H1 (cell line): ENCODE measurements around the gene TNFRSF14. TPM values are rescaled to one million over a fixed set of nuclear protein-coding genes. Genes with fewer than 3 reads are reported as not detected.

ENCODE experiments used
- CTCF ChIA-PET: fragments of 300-600 bp; sonication (Branson Sonifier 250); formaldehyde crosslinking; loops from one replicate; lab custom pipeline; 2021; ENCODE audit not compliant: partially characterized antibody; lab: Charles Lee
- POLR2A ChIA-PET: fragments of 300-600 bp; sonication (Branson Sonifier 250); formaldehyde crosslinking; loops from one replicate; lab custom pipeline; 2021; ENCODE audit warnings: inconsistent platforms; ENCODE audit not compliant: partially characterized antibody; lab: Charles Lee
- DNase-seq, 2 experiments: peaks; one replicate each; pipeline versions ENCODE4 v3.0.0 to v3.0.0-alpha.2; 2010 to 2022; ENCODE audit warnings: low spot score in 2 of 2, low read depth in 1 of 2, mixed read lengths in 1 of 2
- FAIRE-seq: peaks from 2 replicates; lab custom pipeline; 2011; peaks lifted over from hg19 to GRCh38; lab: Jason Lieb, UNC
- H2AFZ ChIP-seq: 2 replicates; pipeline ENCODE4 v1.8.1; 2012; ENCODE audit warnings: low read length, inconsistent platforms
- H2AK5ac ChIP-seq: 2 replicates; pipeline ENCODE4 v1.6.1; 2013; ENCODE audit warnings: low read depth, low read length
- H2BK120ac ChIP-seq: replicated peaks from 2 replicates; pipeline ENCODE3; 2013; ENCODE audit warnings: low read depth, low read length, inconsistent platforms
- H2BK12ac ChIP-seq: 2 replicates; pipeline ENCODE4 v1.6.1; 2013; ENCODE audit warnings: low read depth, low read length
- H2BK15ac ChIP-seq: 2 replicates; pipeline ENCODE4 v1.6.1; 2013; ENCODE audit warnings: low read length
- H2BK20ac ChIP-seq: 2 replicates; pipeline ENCODE4 v1.6.1; 2013; ENCODE audit warnings: low read length
- H2BK5ac ChIP-seq: 2 replicates; pipeline ENCODE4 v1.6.1; 2013; ENCODE audit warnings: low read depth, low read length
- H3K14ac ChIP-seq: 2 replicates; pipeline ENCODE4 v1.6.1; 2013; ENCODE audit warnings: inconsistent platforms; ENCODE audit not compliant: insufficient read length
- H3K18ac ChIP-seq: 2 replicates; pipeline ENCODE4 v1.6.1; 2013; ENCODE audit warnings: low read length; ENCODE audit errors: extremely low read depth
- H3K23ac ChIP-seq: 2 replicates; pipeline ENCODE4 v1.6.1; 2013; ENCODE audit warnings: inconsistent platforms; ENCODE audit not compliant: insufficient read length
- H3K23me2 ChIP-seq: 2 replicates; pipeline ENCODE4 v1.6.1; 2013; ENCODE audit warnings: low read depth, low read length
- H3K27ac ChIP-seq: 2 replicates; pipeline ENCODE4 v1.6.1; 2011; ENCODE audit warnings: low read depth, low read length, inconsistent platforms
- H3K27me3 ChIP-seq, 4 experiments: replicated peaks in 1 of 4; 1 replicate in 1 of 4; 2 replicates in 3 of 4; pipeline versions ENCODE4 v1.6.1 to v1.8.1; 2011 to 2013; ENCODE audit warnings: low read length in 3 of 4, mild to moderate bottlenecking in 3 of 4, inconsistent platforms in 2 of 4, mixed read lengths in 2 of 4, moderate library complexity in 1 of 4; ENCODE audit not compliant: control insufficient read depth in 3 of 4, insufficient read depth in 3 of 4; ENCODE audit errors: extremely low read depth in 1 of 4
- H3K36me3 ChIP-seq, 4 experiments: 2 replicates each; pipeline versions ENCODE4 v1.6.1 to v1.8.1; 2011 to 2013; ENCODE audit warnings: mild to moderate bottlenecking in 4 of 4, low read length in 3 of 4, moderate library complexity in 2 of 4, control low read depth in 1 of 4, inconsistent platforms in 1 of 4; ENCODE audit not compliant: insufficient read depth in 4 of 4, control insufficient read depth in 2 of 4
- H3K4ac ChIP-seq: replicated peaks from 2 replicates; pipeline ENCODE3; 2013; ENCODE audit warnings: low read length, low read depth, mixed read lengths, inconsistent platforms; ENCODE audit not compliant: insufficient read length
- H3K4me1 ChIP-seq, 4 experiments: replicated peaks in 1 of 4; 1 replicate in 1 of 4; 2 replicates in 3 of 4; pipeline versions ENCODE4 v1.6.1 to v1.8.1; 2011 to 2013; ENCODE audit warnings: low read length in 3 of 4, inconsistent platforms in 2 of 4, mixed read lengths in 1 of 4; ENCODE audit not compliant: insufficient read depth in 4 of 4, control insufficient read depth in 3 of 4
- H3K4me2 ChIP-seq, 2 experiments: 2 replicates each; pipeline versions ENCODE4 v1.6.1 to v1.8.1; 2011 to 2013; ENCODE audit warnings: low read depth in 2 of 2, low read length in 2 of 2, control low read depth in 1 of 2, inconsistent platforms in 1 of 2, mild to moderate bottlenecking in 1 of 2; ENCODE audit not compliant: insufficient read depth in 1 of 2
- H3K4me3 ChIP-seq, 4 experiments: fragments of 200-600, 300-600 bp in 1 of 4; sonication (generic), shearing (Covaris generic), sonication (Bioruptor Twin) in 1 of 4; 2 replicates each; pipeline versions ENCODE4 v1.5.1 to v1.8.1; 2011 to 2016; ENCODE audit warnings: low read length in 4 of 4, low read depth in 3 of 4, control low read depth in 2 of 4, inconsistent platforms in 2 of 4, mild to moderate bottlenecking in 2 of 4, mixed read lengths in 1 of 4, moderate library complexity in 1 of 4; ENCODE audit not compliant: insufficient read depth in 2 of 4; ENCODE audit errors: extremely low read depth in 1 of 4
- H3K56ac ChIP-seq: replicated peaks from 2 replicates; pipeline ENCODE3; 2013; ENCODE audit warnings: low read depth, mild to moderate bottlenecking, mixed read lengths, low read length, inconsistent platforms; ENCODE audit not compliant: insufficient read length
- H3K79me1 ChIP-seq: 2 replicates; pipeline ENCODE4 v1.6.1; 2013; ENCODE audit warnings: low read depth, low read length, control low read depth
- H3K79me2 ChIP-seq, 2 experiments: 2 replicates each; pipeline versions ENCODE4 v1.6.1 to v1.8.1; 2012 to 2013; ENCODE audit warnings: low read length in 2 of 2, mild to moderate bottlenecking in 2 of 2, inconsistent platforms in 1 of 2; ENCODE audit not compliant: insufficient read depth in 2 of 2, control insufficient read depth in 1 of 2
- H3K9ac ChIP-seq, 4 experiments: replicated peaks in 1 of 4; 1 replicate in 1 of 4; 2 replicates in 3 of 4; pipeline versions ENCODE4 v1.6.1 to v1.8.1; 2011 to 2013; ENCODE audit warnings: low read depth in 3 of 4, low read length in 3 of 4, control low read depth in 2 of 4, mild to moderate bottlenecking in 2 of 4, moderate library complexity in 2 of 4, inconsistent platforms in 1 of 4; ENCODE audit errors: extremely low read depth in 1 of 4
- H3K9me3 ChIP-seq, 2 experiments: 2 replicates each; pipeline versions ENCODE4 v1.6.1 to v1.8.1; 2012 to 2013; ENCODE audit warnings: mild to moderate bottlenecking in 2 of 2, moderate library complexity in 2 of 2, control low read depth in 1 of 2, inconsistent platforms in 1 of 2, low read depth in 1 of 2, low read length in 1 of 2, mixed read lengths in 1 of 2; ENCODE audit not compliant: insufficient read depth in 2 of 2
- H4K20me1 ChIP-seq, 2 experiments: replicated peaks in 1 of 2; 2 replicates each; pipeline versions ENCODE3 to v1.8.1; 2011 to 2013; ENCODE audit warnings: inconsistent platforms in 2 of 2, low read length in 2 of 2, mild to moderate bottlenecking in 1 of 2; ENCODE audit not compliant: insufficient read depth in 2 of 2, control insufficient read depth in 1 of 2
- H4K5ac ChIP-seq: 2 replicates; pipeline ENCODE4 v1.6.1; 2013; ENCODE audit warnings: low read length, low read depth, mixed read lengths, inconsistent platforms; ENCODE audit not compliant: insufficient read length
- H4K8ac ChIP-seq: 2 replicates; pipeline ENCODE4 v1.8.0; 2013; ENCODE audit warnings: mild to moderate bottlenecking, moderate library complexity, low read length, inconsistent platforms; ENCODE audit not compliant: insufficient read depth; ENCODE audit errors: extremely low read depth
- H4K91ac ChIP-seq: replicated peaks from 2 replicates; pipeline ENCODE3; 2013; ENCODE audit warnings: low read length, mixed read lengths, inconsistent platforms; ENCODE audit not compliant: insufficient read length
- CTCF ChIP-seq, 3 experiments: IDR thresholded peaks; 1 replicate in 2 of 3; 2 replicates in 1 of 3; pipeline versions ENCODE4 v1.5.1 to v1.6.1; 2011; ENCODE audit warnings: low read length in 3 of 3, mild to moderate bottlenecking in 3 of 3, inconsistent platforms in 2 of 3, low read depth in 1 of 3, moderate library complexity in 1 of 3; ENCODE audit not compliant: insufficient read depth in 1 of 3; ENCODE audit errors: control extremely low read depth in 1 of 3
- SP2 ChIP-seq: IDR thresholded peaks from 2 replicates; pipeline ENCODE4 v1.6.1; 2012; ENCODE audit warnings: mild to moderate bottlenecking, low read length, inconsistent platforms
- WGBS, 2 experiments: shearing (Covaris generic) in 1 of 2; methylation state at CpG; one replicate each; pipeline versions ENCODE4 v1.1.6 to v1.1.7; 2013 to 2015; ENCODE audit warnings: low lambda C conversion rate in 2 of 2, mixed read lengths in 2 of 2, inconsistent platforms in 1 of 2, low coverage in 1 of 2, missing lambda C conversion rate in 1 of 2; ENCODE audit not compliant: insufficient replicate concordance in 2 of 2, insufficient coverage in 1 of 2, insufficient read length in 1 of 2; ENCODE audit errors: extremely low coverage in 1 of 2, missing lambda C conversion rate in 1 of 2; 5-methylcytosine and 5-hydroxymethylcytosine counted together
- polyA plus RNA-seq, 7 experiments: library from polyadenylated mRNA; depleted of rRNA in 3 of 7; stranded (reverse) in 5 of 7; unstranded in 2 of 7; fragments of >200 nt in 5 of 7; fragments of 200-250 nt in 2 of 7; gene quantifications; 1 replicate in 5 of 7; 2 replicates in 1 of 7; 4 replicates in 1 of 7; pipeline versions ENCODE4 v1.2.1 to v1.2.3, GENCODE V29; 2011 to 2013; ENCODE audit warnings: missing spikeins in 2 of 7, mixed read lengths in 2 of 7
- total RNA-seq: library from RNA; stranded (reverse); fragmentation: NEBNext Ultra II Directional; extraction: Animal tissue kit (Norgen Biotek cat#: 25700); gene quantifications from 2 replicates; pipeline ENCODE4 v1.2.1, GENCODE V29; 2021

Gene TNFRSF14
- total and polyA plus RNA-seq, 2 of the 8 experiments (the other 6 are each of a cell fraction or from before 2014, with no cell fraction given) = 0.36 to 0.50 TPM

GRCh38 chr1:2525572-2525919, 30.6 kb upstream of the TNFRSF14 start:
- Histone ChIP-seq H3K4me3 (peak overlapping the region; percentile 51 to 94 (median 90)), H2AK5ac (no peak overlapping the region), H3K9me3 (no peaks in the 10 kb centered on the region), H3K9ac (peak overlapping the region in 3 of 4 experiments; percentile 34 to 64 (median 53); a peak in 5 of 7 replicates), H2BK5ac (no peak overlapping the region), H2BK12ac (no peak overlapping the region), H3K56ac (no peak overlapping the region), H3K79me1 (peaks cover 29% of the 10 kb centered on the region), H3K14ac (no peak overlapping the region), H4K8ac (no peak overlapping the region), H3K27ac (no peak overlapping the region), H4K5ac (no peak overlapping the region), H4K20me1 (peaks cover 36 to 42% of the 10 kb centered on the region in 2 experiments), H3K36me3 (peaks cover 3 to 8% (median 6%) of the 10 kb centered on the region in 4 experiments; a peak in 6 of 8 replicates), H3K27me3 (peaks cover 16 to 38% (median 36%) of the 10 kb centered on the region in 4 experiments), H2BK15ac (no peak overlapping the region), H3K23me2 (peaks cover 7% of the 10 kb centered on the region; the same call in 1 of the 2 replicates), H3K4ac (no peak overlapping the region), H3K4me1 (peaks cover 0 to 34% (median 18%) of the 10 kb centered on the region in 4 experiments; a peak in 6 of 7 replicates), H2AFZ (no peak overlapping the region), H3K4me2 (peak overlapping the region; percentile 78 to 94), H3K18ac (peak overlapping the region; percentile 32; the same call in 1 of the 2 replicates), H4K91ac (no peak overlapping the region), H2BK120ac (no peak overlapping the region), H2BK20ac (no peak overlapping the region), H3K79me2 (peaks cover 14 to 44% of the 10 kb centered on the region in 2 experiments), H3K23ac (no peak overlapping the region)
- FAIRE-seq (no peak), DNase-seq (no peak)
- TF ChIP-seq CTCF (IDR thresholded peaks at IDR 0.05; ENCODE audit: control extremely low read depth in 1 of 3, insufficient read depth in 1 of 3, low read depth in 1 of 3, low read length in 3 of 3) (peak in 1 of 3 experiments; percentile 1; a peak in 1 of 4 replicates), SP2 (no peak)
- ChIA-PET CTCF (interaction anchor here (1.0 to 4.9 kb wide), 7 partner anchors 10 to 793 kb away, joined by 3 to 27 read pairs (median 3); no protein-coding TSS in a partner anchor), POLR2A (interaction anchor here (1.2 to 3.2 kb wide), 10 partner anchors 10 to 109 kb away, joined by 3 to 13 read pairs (median 5); no protein-coding TSS in a partner anchor)
- WGBS, 2 experiments = 15% methylated on average over 15 of the region's 20 CpGs; no CpG with 5 or more reads in 1 of the 2 experiments
